ENCODE results near the gene TRPM1. TPM values are rescaled to one million over a fixed set of nuclear protein-coding genes. Genes with fewer than 3 reads are reported as not detected.

Gene TRPM1
- total and polyA plus RNA-seq, 7 donors = 0.03 TPM; not detected in 6

DNA sequence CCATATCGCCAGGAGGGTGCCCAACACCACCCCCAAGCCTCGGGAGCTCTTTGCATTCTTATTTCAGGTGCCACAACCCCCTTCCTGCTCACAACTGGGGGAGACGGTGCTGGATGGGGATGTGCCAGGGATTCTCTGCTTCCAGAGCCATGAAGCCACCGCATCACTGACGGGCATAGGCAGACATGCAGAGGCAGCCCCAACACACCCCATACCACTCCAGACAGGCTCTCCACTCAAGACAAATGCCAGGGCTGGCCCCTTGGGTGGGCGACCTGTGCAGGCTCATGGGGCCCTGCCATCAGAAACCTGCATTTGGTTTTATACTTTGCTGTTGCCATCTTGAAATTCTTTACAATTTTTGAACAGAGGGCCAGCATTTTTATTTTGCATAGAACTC lies 27.0 kb upstream of the TRPM1 start:
- peaks cover 7% of the 10 kb centered on the region for H3K4me1 ChIP-seq
- no peaks in the 10 kb centered on the region for H3K9me3 ChIP-seq
- H3K27me3 ChIP-seq (ENCODE audit: insufficient read depth in 3 of 3, low read length in 2 of 3) = no peaks in the 10 kb centered on the region
- no peak overlapping the region for H3K4me3 ChIP-seq
- H3K27ac ChIP-seq = no peak overlapping the region
- intact Hi-C loops (cut with DNase I) = loop anchor here in 1 of 2 donors (5.0 kb wide), 3 partner anchors 136 to 466 kb away; partner anchors contain the start of genes FAN1 and MTMR10
- DNase-seq = no peak
- 68 to 73% (median 73%) methylated on average over 6 of the region's 6 CpGs for WGBS, 3 donors
- TF ChIP-seq, protein P1, sequence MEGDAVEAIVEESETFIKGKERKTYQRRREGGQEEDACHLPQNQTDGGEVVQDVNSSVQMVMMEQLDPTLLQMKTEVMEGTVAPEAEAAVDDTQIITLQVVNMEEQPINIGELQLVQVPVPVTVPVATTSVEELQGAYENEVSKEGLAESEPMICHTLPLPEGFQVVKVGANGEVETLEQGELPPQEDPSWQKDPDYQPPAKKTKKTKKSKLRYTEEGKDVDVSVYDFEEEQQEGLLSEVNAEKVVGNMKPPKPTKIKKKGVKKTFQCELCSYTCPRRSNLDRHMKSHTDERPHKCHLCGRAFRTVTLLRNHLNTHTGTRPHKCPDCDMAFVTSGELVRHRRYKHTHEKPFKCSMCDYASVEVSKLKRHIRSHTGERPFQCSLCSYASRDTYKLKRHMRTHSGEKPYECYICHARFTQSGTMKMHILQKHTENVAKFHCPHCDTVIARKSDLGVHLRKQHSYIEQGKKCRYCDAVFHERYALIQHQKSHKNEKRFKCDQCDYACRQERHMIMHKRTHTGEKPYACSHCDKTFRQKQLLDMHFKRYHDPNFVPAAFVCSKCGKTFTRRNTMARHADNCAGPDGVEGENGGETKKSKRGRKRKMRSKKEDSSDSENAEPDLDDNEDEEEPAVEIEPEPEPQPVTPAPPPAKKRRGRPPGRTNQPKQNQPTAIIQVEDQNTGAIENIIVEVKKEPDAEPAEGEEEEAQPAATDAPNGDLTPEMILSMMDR (IDR thresholded peaks at IDR 0.05) = no peak
- H3K36me3 ChIP-seq (ENCODE audit: insufficient read depth in 1 of 2, low read depth in 1 of 2) = no peaks in the 10 kb centered on the region
- no peak for ATAC-seq

DNA sequence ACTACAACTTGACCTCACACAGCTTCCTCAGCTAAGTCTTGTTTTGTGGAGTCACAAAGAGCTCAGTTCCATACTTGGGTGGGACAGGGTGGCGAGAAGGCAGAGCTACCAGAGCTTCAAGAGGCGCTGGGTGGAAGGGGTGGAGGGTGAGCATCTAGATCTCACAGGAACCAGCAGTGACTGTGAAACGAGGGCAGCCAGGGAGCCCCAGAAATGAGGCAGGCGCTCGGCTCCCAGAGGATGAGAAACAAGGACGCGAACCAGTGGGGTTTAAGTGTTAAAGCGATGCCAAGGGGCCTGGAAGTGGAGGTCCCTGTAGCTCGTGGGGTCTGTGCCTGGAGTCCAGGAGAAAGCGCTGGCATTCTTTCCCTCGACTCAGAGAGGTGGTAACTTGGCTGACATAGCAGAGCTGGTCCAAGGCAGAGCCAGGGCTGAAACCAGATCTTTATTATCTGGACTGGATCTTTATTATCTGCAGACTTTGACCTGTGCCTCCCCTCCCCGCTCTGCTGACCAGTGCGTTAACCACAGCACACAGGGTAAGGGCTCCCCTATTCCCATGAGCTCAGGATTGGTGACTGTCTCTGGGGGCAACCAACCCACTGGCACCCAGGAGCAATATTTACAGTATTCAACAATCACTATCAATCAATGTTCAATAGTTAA lies 26.2 kb upstream of the TRPM1 start:
- Histone ChIP-seq H3K9me3 (peaks cover 2% of the 10 kb centered on the region), H3K36me3 (ENCODE audit: insufficient read depth in 1 of 2, low read depth in 1 of 2) (no peaks in the 10 kb centered on the region), H3K4me1 (peaks cover 7% of the 10 kb centered on the region), H3K27ac (no peak overlapping the region), H3K4me3 (no peak overlapping the region), H3K27me3 (ENCODE audit: insufficient read depth in 3 of 3, low read length in 2 of 3) (no peaks in the 10 kb centered on the region)
- no peak for ATAC-seq
- DNase-seq = no peak
- TF ChIP-seq, protein P1 (IDR thresholded peaks at IDR 0.05) = no peak
- intact Hi-C loops (cut with DNase I) = loop anchor here in 1 of 2 donors (5.0 kb wide), 3 partner anchors 135 to 465 kb away; partner anchors contain the start of genes FAN1 and MTMR10
- 69 to 78% (median 72%) methylated on average over 13 of the region's 13 CpGs for WGBS, 3 donors

DNA sequence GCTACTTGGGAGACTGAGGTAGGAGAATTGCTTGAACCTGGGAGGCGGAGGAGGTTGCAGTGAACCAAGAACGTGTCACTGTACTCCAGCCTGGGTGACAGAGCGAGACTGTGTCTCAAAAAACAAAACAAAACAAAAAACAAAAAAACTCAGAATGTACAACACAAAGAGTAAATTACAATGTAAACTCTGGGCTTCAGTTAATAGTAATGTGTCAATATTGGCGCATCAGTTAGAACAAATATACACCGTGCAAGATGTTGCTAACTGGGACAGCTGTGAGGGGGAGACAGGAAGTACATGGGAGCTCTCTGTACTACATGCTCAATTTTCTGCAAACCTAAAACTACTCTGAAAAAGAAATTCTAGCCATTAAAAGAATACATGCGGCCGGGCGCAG lies 23.5 kb upstream of the TRPM1 start:
- H3K36me3 ChIP-seq (ENCODE audit: insufficient read depth in 1 of 2, low read depth in 1 of 2) = no peaks in the 10 kb centered on the region
- TF ChIP-seq, protein P1 (IDR thresholded peaks at IDR 0.05) = no peak
- DNase-seq (no peak), ATAC-seq (no peak)
- peaks cover 12% of the 10 kb centered on the region for H3K9me3 ChIP-seq
- H3K4me1 ChIP-seq = peaks cover 7% of the 10 kb centered on the region
- intact Hi-C loops (cut with DNase I) = loop anchor here in 1 of 2 donors (5.0 kb wide), 3 partner anchors 133 to 463 kb away; partner anchors contain the start of genes FAN1 and MTMR10
- H3K27me3 ChIP-seq (ENCODE audit: insufficient read depth in 3 of 3, low read length in 2 of 3) = no peaks in the 10 kb centered on the region
- no peak overlapping the region for H3K27ac ChIP-seq
- WGBS, 3 donors = 89 to 96% (median 93%) methylated on average over 8 of the region's 8 CpGs
- no peak overlapping the region for H3K4me3 ChIP-seq

DNA sequence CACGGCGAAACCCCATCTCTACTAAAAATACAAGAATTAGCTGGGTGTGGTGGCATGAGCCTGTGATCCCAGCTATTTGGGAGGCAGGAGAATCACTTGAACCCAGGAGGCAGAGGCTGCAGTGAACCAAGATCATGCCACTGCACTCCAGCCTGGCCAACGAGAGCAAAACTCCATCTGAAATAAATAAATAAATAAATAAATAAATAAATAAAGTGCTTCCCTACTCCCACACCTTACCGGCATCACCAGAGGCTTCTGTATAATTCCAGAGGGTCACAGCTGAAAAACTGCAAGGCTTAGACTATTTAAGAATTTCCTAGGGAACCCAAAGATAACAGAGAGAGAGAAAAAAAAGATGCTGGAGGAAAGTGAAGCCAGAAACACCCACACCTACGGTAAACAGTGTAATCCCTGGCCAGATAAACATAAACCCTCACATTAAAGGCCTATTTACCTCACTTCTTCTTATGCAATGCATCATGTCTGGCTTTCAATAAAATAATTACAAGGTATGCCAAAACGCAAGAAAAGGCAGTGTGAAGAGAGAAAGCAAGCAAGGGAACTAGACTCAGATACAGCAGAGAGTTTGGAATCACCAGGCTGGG lies 15.0 kb upstream of the TRPM1 start:
- 71 to 87% (median 87%) methylated on average over 6 of the region's 6 CpGs for WGBS, 3 donors
- H3K4me1 ChIP-seq = no peaks in the 10 kb centered on the region
- no peak overlapping the region for H3K4me3 ChIP-seq
- H3K27ac ChIP-seq = no peak overlapping the region
- H3K36me3 ChIP-seq (ENCODE audit: insufficient read depth in 1 of 2, low read depth in 1 of 2) = no peaks in the 10 kb centered on the region
- TF ChIP-seq, protein P1 (IDR thresholded peaks at IDR 0.05) = no peak
- DNase-seq = no peak
- no peak for ATAC-seq
- intact Hi-C loops (cut with DNase I) = no loop called here
- no peaks in the 10 kb centered on the region for H3K27me3 ChIP-seq (ENCODE audit: insufficient read depth in 3 of 3, low read length in 2 of 3)
- H3K9me3 ChIP-seq = no peaks in the 10 kb centered on the region
